ENCODE data around the gene MAGI3.
A peak's percentile ranks its signal among the peaks of the same experiment; 100 is the strongest.
"Not testable (repeated sequence)": the region's sequence is repeated elsewhere in the genome, so short reads cannot be mapped to it uniquely, and the experiment has no call there.

MAGI3 gene

DNA sequence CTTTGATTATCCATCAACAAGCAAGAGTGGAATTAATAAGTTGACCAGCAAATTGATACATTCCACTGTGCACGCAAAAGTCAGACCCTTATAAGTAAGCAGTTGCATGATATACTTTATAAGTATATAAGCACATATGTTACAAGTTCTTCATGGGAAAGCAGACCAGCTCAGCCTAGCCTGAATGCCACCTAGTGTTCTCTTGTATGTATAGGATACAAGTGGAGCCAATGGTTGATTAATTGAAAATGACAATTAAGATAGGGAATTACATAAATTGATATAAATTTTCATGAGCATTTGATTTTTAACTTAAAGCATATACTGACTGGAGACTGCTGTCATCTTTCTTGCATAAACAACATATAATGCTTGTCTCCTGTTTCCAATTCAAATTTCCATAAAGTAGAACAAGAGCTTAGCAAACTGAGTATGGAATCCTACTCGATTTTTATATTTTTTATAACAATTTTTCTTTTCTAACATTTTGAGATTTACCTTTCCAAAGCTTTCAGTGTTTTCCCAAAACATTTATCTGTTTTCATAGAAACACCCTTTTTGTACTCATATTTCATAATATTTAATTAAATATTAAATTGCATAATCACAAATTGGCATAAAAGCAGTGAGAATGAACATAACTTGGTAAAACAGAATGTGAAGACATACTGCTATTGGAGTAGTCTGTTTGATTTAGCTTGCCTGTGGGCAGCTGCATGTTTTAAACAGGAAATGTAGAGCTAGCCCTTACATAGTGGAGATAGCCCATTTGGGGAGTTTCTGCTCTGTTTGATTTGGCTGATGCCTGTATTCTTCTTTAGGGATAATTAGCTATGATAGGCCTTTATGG is 62.8 kb downstream of the MAGI3 start:
- DNase-seq = peak; percentile 17

GRCh38 chr1:113453771-113454083 is 63.4 kb downstream of the MAGI3 start:
- no peak for DNase-seq

- no peak for DNase-seq
Observed at GRCh38 chr1:113455374-113455773, 65.1 kb downstream of the MAGI3 start.

GRCh38 chr1:113456967-113457366 is 66.7 kb downstream of the MAGI3 start:
- DNase-seq = no peak

- no peak for DNase-seq
Observed at GRCh38 chr1:113459279-113459678, 69.0 kb downstream of the MAGI3 start.

GRCh38 chr1:113467991-113468390 is 77.7 kb downstream of the MAGI3 start:
- DNase-seq = no peak

- DNase-seq = not testable (repeated sequence)
Observed at GRCh38 chr1:113478427-113479195, 88.3 kb downstream of the MAGI3 start.

DNA sequence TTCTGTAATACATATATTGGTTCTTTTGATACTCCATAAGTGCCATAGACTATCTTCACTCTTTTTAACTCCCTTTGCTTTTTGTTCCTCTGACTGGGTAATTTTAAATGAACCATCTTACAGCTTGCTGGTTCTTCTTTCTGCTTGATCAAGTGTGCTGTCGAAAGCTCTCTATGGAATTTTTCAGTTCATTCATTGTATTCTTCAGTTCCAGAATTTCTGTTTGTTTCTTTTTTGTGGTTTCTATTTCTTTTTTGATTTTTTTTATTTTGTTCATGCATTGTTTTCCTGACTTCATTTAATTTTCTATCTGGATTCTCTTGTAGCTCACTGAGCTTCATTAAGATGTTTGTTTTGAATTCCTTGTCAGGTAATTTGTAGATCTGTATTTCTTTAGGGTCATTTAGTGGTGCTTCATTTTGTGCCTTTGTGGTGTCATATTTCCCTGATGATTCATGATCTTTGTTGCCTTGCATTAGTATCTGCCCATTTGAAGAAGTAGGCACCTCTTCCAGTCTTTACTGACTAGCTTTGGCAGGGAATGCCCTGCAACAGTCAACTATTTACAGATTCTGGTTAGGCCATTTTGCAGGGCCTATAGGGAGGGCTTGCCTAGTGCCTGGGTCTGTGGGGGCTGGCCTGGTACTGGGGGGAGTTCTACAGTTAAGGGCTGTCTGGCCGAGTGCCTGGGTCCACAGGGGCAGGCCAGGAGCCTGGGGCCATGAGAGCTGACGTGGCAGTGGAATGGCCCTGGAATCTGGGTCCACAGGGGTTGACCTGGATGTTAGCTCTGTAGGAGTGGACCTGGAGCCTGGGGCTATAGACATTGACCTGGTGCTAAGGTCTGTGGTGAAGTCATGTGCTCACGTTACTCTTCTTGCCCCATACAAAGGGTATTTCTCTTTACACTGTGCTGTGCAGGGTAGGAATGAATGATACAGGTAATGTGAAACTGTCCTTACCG is 89.7 kb downstream of the MAGI3 start:
- DNase-seq = no peak

GRCh38 chr1:113485131-113485530 is 94.8 kb downstream of the MAGI3 start:
- DNase-seq = not testable (repeated sequence)

- no peak for DNase-seq
Observed at GRCh38 chr1:113488576-113489177, 98.4 kb downstream of the MAGI3 start.

DNA sequence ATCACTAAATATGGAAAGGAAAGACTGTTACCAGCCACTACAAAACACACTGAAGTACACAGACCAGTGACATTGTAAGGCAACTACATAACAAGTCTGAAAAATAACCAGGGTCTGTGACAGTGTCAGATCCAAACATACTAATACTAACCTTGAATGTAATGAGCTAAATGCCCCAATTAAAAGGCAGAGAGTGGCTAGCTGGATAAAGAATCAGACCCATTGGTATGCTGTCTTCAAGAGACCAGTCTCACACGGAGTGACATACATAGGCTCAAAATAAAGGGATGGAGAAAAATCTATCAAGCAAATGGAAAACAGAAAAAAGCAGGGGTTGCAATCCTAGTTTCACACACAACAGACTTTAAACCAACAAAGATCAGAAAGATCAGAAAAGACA is 100.1 kb downstream of the MAGI3 start:
- DNase-seq = no peak

GRCh38 chr1:113493533-113493932 is 103.2 kb downstream of the MAGI3 start:
- no peak for DNase-seq

- DNase-seq = no peak
Observed at GRCh38 chr1:113505357-113505756, 115.0 kb downstream of the MAGI3 start.

DNA sequence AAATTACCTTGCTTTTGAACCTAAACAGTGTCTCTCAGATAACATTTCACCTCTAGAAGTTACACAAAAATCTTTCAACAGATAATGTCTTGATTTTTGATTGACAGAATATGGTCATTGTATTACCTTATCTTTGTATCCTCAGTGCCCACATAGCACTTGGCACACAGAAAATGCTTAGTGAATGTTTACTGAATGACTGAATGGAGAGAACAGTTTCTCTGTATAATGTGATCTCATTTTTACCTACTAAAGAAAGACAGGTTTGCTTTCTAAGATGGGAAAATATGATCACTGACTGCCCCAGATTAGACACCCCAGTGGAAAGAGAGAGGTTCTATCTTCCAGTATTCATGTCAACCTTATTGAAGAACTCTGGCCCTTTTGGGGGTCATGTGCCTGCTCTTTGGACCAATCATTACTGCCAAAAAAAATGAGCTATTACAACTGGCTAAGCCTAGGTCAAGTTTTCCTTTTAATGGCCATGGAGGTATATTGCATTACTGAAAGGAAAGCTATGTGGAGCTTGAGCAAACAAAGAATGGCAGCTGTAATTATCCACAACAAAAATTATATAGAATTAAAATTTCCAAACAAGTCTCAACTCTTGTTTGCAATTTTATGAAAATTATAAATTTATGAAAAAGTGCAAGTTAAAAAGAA is 117.4 kb downstream of the MAGI3 start:
- no peak for DNase-seq

DNA sequence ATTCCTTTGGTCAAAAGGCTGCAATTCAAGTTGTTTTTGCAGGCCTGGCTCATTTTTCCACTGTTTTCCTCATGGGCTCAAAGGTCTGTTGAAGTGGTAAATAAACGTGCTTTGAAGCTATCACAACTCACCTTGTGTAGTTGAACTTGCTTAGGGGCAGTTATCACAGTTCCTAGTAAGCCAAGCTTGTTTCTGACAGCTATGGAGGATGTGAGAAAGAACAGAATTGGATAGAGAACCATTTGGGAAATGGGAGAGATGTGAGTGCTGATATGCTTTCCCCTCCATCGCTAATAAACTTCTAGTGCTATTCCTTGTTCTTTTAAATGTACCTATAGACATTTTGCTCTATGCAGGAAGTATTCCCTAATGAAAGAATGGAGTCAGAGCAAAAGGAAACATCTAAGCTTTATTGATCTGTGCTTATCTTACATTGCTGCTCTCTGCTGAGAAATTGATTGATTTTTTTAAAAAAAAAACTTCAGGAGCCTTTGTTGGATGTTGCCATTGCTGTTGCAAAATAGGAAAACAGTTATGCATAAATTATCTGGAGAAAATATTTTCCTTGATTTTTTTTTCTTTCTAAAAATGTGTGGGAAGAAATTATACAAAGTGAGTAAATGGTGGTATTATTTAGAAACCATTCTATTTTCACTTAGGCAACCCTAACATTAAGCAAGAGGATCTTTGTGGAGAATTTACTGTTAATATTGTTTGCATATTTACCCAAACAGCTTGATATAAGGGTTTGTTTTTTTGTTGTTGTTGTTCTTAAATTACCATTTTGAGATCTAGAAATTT is 118.2 kb downstream of the MAGI3 start:
- no peak for DNase-seq

- not testable (repeated sequence) for DNase-seq
Observed at GRCh38 chr1:113509766-113510165, 119.5 kb downstream of the MAGI3 start.

DNA sequence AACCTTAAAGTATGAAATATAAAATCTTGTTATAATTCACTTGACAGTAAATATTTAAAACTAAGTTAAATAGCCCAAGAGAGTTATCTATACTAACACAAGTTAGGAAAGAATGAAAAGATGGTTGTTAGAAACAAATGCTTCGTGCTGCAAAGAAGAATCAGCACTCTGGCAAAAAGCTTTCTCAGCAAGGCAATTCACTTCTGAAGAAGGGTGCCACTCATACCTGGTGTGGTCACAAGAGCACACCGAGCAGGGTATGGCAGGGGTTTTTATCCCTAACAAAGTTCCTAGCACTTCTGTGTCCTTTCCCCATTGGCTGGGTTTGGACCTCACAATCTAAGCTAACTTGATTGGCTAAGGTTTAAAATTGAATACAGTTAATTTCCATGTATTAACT is 121.0 kb downstream of the MAGI3 start:
- no peak for DNase-seq

- DNase-seq = no peak
Observed at GRCh38 chr1:113515498-113515897, 125.2 kb downstream of the MAGI3 start.

- no peak for DNase-seq
Observed at GRCh38 chr1:113517346-113517745, 127.0 kb downstream of the MAGI3 start.

DNA sequence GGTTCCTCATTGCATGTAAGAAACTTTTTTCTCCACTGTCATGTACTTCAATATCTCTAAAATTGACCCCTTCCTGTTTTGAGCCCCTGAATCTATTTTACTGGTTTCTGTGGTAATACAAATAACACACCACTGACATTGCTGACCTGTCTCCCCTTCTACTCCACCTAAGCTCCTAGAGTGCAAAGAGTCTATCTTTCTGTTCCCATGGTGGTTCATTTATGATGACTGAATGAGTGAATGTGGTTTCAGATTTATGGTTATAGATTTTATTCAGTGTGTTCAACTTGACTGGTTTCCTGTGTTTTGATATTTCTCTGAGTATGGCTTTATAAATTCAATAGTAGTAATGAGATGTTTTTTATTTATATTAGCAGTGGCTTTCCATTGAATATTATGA is 127.7 kb downstream of the MAGI3 start:
- DNase-seq = no peak

- no peak for DNase-seq
Observed at GRCh38 chr1:113519556-113519955, 129.2 kb downstream of the MAGI3 start.
